GM18873 (cell line): Measurements from ENCODE around the gene MIPEP.

Source experiments
- ATAC-seq: cut with Tn5 transposase; IDR thresholded peaks from one replicate; pipeline ENCODE4 v1.9.1; 2021; ENCODE audit warnings: mild to moderate bottlenecking, moderate library complexity, moderate number of reproducible peaks; ENCODE audit not compliant: unreplicated experiment, low FRiP score

Gene MIPEP

DNA sequence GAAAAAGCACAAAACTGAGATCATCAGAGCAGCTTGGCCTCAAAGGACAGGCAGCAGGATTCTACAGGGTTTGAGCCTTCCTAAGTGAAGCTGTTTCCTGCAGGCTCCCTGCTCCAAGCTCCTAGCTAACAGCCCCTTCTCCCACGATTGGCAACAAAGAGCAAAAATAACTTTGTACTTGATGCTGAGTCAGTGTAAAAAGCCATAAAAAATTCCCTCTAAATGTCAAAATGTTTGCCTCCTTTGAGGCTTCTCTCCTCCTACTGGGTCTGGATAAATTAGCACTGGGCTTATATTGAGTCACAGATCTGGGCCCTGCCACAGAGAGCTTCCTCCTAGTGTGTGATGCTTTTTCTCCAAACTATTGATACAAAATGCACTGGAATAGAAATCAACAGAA lies 165.7 kb downstream of the MIPEP start:
- ATAC-seq = no peak

DNA sequence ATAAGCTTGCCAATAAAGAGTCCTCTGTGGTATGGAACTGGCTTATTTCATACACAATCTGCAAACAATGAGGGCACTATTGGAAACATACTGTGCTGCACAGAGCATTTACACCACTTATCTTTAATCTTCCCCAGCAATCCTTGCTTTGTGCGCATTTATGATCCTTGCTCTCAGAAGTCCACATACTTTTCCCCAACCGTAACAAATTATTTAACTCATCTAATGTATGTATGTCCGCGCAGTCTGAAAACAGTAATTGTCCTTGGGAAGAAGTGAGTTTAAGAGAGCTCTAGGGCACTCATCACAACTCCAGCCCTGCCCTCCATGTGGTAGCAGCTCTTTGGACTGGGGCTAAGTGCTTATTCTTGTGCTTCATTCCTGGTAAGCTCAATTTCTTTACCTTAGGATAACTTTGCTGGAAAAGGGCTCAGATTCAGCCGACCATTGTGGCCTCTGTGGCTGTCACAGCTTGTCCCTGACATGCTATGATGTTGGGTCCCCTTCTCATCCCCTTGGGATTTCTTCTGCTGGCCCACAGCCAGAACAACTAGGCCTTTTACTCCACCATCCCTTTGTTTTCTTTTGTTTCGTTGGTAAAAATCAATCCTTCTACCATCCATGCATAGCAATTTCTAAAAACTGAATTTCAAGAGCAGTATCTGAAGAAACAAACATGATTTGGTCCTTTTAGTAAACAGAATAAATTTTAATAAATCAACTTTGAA lies 166.3 kb downstream of the MIPEP start:
- ATAC-seq = no peak

DNA sequence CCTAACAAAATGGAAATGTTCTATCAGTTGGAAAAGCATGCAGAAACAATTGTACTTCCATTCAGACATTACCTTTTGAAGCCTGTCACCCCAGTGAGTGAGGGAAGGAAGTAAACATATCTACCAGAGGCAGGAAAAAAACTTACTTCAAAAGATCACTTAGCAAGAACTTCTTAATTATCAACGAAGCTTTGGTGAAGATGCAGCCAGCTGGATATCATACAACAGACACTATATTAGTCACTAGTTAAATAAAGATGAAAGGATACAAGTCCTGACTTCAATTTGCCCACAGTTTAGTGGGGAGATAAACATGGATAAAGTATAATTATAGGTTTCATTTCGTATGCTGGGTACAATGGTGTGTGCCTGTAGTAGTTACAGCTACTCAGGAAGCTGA lies 170.2 kb downstream of the MIPEP start:
- ATAC-seq = no peak

DNA sequence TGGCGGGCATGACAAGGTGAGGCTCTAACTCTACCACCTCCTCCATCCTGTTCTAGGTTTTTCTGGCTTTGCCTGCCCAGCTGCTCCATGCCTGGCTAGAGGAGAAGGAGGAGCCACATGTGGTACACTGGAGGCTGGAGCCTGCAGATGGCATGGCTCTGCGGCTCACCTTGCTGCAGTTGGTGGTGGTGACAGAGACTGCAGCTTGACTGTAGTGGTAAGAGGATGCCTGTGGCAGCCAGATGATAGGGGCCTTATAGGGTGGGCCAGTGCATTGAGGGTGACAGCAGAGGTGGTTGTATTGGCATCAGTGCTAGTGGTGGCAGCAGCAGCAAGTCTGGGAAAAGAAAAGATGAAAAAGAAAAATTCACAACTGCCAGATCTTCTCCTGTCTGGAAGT lies 172.8 kb downstream of the MIPEP start:
- no peak for ATAC-seq

DNA sequence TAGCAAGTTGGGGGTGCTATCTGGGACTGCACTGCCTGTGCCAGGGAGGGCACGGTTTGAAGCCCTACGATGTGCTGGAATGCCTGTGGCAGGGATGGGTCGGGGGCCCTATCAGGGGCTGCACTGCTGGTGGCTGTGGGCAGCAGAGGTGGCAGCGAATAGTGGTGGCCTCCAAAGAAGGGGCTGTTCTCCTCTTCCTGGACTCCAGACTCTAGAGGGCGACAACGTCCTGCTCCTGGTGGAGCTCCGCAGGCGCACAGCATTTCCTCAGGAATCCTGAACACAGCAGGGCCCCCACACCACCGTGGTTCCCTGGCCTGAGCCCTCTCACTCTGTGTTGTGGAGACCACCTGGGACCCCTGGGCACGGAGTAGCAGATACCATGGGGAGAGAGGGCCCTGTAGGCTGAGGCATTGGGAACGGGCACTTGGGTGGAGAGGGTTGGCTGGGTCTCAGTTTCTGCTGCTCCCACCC lies 173.4 kb downstream of the MIPEP start:
- ATAC-seq = no peak

DNA sequence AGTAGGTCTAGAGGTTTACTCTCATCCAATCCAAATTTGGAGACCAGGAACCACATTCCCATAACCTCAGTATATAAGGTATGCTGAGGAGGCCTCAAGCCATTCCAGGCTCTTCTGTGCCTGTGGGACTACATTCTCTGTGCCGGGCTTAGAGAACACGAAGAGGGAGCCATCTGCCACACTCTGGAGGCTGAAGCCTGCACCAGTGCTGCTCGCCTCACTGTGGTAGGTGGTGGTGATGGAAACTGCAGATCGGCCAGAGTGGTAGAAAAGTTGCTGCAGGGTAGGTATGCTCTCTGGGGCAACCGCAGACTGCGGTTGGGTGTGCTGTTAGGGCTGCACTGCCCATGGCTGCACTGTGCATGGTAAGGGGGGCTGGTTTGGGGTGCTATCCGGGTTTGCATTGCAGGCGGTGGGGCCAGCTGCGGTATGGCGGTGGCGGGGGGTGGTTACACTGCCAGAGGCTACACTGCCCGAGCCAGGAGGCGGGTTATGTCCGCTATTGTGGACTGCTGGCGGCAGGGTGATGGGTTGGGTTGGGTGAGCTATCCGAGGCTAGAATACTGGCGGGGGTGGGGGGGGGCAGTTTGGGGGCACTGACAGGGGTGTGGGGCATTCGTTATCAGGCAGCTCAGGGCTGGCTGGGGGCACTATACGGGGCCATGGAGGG lies 174.0 kb downstream of the MIPEP start:
- no peak for ATAC-seq

DNA sequence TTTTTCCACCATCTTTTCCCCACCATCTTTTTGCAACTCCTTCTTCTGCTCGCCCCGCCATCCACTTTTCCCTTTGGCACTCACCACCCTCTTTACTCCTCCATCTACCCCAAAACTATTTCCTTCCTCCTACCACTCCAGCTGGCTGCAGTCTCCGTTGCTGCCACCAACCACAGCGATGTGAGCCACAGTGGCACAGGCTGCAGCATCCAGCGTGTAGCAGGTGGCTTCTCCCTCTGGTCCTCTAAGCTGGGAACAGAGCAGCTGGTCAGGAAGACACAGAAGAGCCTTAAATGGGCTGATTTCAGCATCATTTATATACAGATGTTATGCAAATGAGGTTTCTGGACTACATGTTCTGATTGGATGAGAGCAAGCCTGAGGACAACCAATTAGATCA lies 174.5 kb downstream of the MIPEP start:
- no peak for ATAC-seq

DNA sequence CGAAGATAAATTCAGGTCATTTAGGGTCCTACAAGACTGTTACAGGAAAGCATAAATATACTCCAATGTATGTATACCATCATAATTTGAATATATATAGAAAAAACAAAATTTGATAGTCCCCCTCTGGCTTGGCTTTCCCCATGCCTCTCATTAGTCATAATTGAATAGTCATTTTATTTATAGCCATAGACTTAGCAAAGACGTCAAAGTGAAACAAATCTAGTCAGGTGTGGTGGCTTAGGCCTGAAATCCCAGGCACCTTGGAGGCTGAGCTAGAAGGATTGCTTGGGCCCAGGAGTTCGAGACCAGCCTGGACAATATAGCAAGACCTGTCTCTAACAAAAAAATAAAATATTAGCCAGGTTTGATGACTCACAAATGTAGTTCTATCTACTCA lies 177.8 kb downstream of the MIPEP start:
- no peak for ATAC-seq

DNA sequence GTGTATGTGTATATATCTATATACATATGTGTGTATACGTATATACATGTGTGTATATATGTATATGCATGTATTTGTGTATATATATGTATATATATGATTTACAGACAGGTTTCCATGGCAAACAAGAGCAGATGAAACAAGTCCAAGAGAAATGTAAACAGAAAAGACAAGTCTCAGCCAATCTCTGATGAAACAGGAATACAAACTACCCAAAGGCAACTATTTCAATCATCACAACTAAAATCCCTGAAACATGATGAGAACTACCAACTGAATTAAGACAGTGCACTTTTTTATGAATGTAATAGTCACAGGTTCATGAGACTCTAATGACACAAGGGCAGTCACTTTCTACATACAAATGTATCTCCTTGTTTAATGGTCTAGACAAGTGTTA lies 178.8 kb downstream of the MIPEP start:
- ATAC-seq = no peak

DNA sequence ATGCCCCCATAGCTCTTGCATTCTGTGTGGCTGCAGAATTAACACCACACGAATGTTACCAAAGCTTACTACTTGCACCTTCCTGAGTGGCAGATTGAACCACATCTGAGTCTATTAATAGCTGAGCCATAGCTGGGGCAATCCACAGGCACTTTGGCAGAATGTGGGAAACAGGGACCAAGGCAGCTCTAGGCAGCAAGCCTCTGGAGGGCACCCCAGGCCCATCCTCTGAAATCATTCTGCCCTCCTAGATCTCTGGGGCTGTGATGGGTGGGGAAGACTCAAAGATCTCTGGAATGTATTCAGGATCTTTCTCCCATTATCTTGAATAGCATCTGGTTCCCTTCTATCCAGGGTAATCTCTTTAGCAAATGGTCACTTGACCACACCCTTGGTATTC lies 179.7 kb downstream of the MIPEP start:
- no peak for ATAC-seq

DNA sequence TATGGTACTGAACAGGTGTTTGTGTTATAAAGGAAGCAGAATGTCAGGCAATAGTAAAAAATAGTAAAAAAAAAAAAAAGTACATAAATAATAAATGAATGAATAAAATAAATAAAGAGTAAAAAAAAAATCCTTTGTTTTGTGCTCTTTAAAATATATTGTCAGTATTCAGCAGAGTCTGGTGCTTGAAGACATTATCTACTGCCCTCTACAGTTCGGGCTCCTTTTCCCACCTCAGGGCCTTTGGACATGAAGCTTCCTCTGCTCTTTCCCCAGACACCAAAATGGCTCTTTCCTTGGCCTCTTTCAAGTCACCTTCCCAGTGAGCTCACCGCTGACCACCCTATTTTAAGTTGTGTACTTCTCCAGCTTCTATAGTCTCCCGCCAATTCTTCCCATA lies 181.5 kb downstream of the MIPEP start:
- ATAC-seq = no peak

DNA sequence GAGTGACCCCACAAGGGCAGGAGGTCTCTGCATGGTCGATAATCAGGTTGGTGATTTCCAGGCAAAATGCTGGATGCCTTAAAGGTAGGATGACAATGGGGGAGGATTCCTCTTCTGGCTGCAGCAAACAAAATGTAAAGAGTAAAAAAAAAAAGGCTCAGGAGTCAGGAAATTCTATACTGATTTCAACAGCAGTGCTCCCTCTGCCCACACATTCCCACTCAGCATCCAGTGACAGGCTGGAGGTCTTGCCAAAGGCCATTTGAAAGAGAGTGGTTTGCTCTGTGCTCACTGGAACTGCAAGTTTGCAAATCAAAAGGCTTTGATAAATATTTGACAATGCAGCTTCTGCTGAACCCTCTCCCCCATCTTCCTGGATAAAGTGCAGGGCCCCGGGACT lies 183.6 kb downstream of the MIPEP start:
- ATAC-seq = no peak

DNA sequence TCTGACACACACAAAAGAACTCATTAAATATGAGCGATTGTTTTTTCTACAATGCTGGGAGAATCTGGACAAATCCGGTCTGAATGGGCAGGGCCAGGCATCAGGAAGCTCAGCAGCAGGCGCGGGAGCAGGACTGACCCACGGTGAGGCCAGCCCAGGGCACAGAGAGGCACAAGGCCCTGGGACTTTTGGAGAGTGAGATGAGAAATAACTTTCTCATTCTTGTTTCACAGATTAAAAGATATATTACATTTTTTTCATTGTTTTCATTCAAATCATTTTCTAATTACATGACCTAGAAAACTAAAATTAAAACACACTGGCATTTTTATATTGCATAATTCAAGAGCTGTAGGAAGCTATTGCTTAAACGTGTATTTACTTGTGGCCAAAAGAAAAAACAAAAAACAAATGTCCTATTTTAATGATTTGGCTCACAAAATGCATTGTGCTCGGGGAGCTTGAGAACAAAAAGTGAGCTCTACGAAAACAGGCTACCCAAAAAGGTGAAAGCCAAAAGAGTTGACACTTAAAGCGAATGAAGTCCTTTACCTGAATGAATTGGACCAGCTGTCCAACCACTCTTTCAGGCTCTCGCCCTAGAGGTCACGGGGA lies 185.8 kb downstream of the MIPEP start:
- ATAC-seq = no peak

DNA sequence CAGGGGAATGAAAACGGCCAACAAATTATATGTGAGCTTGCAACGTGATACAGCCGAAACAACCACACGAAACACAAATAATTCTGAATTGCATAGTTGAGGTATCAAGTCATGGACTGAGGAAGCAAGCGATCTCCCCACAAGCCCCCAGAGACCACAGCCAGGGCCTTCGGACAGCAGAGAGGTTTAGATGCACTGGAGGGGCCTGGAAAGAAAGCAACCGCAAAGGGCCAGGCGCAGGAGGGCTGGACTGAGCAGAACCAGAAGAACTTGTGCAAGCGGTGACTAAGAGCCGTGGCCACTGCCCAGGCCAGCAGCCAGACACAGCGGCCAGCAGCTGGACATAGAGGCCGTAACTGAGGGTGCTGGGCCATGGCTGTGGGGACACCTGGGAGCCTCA lies 187.6 kb downstream of the MIPEP start:
- no peak for ATAC-seq

DNA sequence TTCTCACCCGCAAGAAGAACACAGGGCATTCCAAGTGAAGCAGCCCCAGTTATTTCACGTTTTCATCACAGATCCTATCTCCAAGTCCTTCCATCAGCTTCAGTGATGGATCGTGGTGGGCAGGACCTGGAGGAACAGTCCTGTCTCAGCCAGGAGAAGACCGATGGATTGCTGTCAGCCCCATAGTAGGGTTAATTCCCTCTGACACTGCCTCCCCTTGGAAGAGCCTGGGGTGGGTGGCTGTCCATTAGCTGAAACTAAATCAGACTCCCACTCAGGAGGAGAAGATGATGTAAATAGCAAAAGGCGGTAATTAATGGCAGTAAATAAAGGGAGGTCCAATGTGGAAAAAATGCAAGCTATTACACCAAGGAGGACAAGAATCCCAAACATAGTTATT lies 188.0 kb downstream of the MIPEP start:
- ATAC-seq = no peak

DNA sequence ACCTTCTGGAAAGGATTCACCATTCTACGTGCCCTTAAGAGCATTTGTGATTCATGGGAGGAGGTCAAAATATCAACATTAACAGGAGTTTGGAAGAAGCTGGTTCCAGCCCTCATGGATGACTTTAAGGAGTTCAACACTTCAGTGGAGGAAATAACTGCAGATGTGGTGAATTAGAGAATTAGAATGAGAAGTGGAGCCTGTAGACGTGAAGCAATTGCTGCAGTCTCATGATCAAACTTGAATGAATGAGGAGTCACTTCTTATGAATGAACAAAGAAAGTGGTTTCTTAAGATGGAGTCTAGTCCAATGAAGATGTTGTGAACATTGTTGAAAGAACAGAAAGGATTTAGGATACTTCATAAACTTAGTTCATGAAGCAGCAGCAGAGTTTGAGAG lies 189.9 kb downstream of the MIPEP start:
- no peak for ATAC-seq

DNA sequence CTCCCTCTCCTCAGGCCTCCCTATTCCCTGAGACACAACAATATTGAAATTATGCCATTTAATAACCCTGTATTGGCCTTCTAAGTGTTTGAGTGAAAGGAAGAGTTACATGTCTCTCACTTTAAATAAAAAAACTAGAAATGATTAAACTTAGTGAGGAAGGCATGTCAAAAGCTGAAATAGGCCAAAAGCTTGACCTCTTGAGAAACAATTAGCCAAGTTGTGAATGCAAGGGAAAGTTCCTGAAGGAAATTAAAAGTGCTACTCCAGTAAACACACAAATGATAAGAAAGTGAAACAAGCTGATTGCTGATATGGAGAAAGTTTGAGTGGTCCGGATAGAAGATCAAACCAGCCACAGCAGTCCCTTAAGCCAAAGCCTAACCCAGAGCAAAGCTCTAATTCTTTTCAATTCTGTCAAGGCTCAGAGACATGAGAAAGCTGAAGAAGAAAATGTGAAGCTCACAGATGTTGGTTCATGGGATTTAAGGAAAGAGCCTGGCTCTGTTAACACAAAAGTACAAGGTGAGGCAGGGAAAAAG lies 191.4 kb downstream of the MIPEP start:
- ATAC-seq = no peak

DNA sequence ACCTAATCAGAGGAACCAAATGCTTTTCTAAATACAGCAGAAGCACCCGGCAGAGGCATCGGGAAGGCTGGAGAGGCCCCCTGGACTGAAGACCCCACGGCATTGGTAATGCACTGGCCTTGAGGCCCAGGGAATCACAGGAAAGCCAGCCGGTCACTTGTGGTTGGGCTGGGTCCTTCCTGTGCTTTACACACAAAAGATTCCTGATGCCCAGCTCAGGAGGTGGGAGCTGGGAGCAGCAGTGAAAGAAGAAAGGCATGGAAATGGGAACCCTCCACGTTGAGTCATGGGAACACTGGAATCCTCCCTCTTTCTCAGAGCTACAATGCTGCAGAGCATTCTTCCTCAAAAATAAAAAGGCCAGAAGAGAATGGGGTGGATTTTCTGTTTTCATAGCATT lies 192.6 kb downstream of the MIPEP start:
- no peak for ATAC-seq

DNA sequence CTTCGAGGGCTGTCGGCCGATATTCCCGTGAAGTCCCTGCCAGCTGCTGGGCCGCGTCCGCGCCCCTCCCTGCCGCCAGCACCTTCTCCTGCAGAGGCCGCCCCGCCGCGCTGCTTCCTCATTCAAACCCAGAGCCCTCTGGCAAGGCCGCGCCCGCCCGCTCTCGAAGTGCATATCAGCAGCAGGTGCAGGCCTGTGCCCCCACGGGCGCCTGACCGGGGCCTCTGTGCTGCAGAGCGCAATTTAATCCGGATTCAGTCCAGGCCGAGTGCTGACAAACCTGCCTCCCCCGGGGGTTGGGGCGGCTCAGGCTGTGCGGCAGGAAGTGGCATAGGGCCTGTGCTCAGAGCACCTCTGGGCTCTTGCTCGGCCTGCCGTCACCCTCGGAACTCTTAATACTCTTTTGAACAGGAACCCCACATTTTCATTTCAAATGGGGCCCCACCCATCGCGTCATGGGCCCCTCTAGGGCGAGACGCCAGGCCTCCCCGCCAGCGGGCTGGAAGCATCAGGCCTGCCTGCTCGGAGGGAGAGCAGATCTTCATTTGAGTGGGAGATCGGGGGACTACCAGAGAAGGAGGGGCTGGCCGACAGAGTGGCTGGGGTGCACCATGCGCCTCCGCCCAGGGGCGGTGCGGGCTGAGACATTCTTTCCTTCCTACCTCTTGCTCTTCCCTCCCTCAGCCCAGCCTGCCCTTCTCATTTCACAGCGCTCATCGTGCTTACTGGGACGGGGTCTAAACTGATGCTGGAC lies 193.3 kb downstream of the MIPEP start:
- ATAC-seq = peak; percentile 72

DNA sequence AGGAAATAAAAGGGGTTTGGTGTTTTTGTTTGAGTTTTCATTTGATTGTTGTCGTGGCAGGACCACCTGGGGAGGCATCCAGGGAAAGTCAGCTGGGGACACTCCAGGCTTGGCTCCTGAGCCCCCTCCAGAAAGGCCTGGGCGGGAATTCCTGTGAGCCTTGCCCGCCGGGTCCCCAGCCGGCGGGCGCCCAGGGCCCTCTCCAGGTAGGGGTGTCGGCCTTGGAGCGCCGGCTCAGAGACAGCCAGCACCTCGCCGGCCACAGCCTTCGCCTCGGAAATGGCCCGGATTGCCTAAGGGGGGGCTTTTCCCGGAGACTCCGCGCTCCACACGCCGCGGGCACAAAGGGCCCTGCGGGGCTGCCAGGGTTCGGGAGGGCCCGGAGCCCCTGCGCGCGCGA lies 194.0 kb downstream of the MIPEP start:
- no peak for ATAC-seq

DNA sequence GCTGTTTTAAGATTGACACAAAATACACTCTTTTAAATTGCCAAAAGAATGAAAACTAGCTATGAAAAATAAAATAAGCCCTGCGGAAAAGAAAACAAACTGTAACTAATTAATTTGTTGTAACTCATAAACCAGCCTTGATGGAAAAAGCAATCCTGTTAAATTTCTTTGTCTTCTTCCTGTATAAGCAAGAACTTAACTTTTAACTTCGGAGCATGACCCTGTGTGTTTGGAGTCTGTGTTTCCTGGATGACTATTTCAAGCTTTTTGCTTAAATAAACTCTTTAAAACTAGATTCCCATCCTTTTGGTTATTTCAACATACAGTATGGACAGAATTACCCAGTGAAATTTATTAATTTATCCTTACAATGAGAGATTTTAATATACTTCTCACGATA lies 196.4 kb downstream of the MIPEP start:
- no peak for ATAC-seq
